HG03442 (cell line): ENCODE results near the gene NBPF15.
"Not testable (repeated sequence)": the region's sequence is repeated elsewhere in the genome, so short reads cannot be mapped to it uniquely, and the experiment has no call there.

Experiments
- ATAC-seq: cut with Tn5 transposase; IDR thresholded peaks from one replicate; pipeline ENCODE4 v1.9.1; 2021; ENCODE audit warnings: mild to moderate bottlenecking, moderate library complexity; ENCODE audit not compliant: unreplicated experiment

The NBPF15 gene

DNA sequence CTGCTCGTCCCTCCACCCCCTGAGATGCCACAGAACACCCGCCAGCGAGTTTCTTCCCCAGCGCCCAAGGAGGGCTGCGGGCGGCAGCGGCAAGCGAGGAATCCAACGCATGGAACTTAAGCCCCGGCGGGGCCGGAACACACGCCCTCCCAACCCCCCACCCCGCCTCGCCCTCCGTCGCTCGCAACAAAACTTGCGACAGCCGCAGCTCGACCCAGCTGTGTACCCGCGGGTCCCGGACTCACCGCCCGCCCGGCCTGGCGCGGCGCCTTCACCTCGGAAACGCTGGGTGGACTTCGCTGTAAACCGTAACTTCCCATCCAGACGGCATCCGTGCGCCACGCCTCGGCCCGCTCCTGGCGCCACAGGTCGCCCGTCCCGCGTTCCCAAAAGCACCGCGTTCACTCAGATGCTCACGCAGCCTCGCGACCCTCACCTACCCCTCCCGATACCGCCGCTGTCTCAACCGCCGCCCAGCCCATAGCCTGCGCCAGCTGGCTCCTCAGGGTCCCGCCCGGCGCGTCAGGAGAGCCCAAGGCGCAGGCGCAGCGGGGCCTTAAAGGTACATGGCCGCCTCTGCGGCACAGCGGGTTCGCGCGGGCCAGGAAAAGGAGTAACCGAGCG lies at the start of gene NBPF15:
NBPF15 (minus strand) TSS at position 534 of the 624 bp plus-strand sequence. CDS start 21,666 bp downstream, outside the sequence.
- peak; percentile 87 for ATAC-seq

DNA sequence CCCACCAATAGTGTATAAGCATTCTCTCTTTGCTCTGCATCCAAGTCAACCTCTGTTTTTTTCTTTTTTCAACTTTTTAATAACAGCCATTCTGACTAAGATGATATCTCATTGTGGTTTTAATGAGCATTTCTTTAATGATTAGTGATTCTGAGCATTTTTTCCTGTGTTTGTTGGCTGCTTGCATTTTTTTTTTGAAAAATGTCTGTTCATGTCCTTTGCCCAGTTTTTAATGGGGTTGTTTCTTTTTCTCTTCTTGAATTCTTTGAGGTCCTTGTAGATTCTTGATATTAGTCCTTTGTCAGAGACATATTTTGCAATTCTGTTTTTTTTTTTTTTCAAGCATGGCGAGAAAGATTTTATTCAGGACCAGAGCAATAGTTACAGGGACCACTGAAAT lies 35.0 kb upstream of the NBPF15 start:
- not testable (repeated sequence) for ATAC-seq

DNA sequence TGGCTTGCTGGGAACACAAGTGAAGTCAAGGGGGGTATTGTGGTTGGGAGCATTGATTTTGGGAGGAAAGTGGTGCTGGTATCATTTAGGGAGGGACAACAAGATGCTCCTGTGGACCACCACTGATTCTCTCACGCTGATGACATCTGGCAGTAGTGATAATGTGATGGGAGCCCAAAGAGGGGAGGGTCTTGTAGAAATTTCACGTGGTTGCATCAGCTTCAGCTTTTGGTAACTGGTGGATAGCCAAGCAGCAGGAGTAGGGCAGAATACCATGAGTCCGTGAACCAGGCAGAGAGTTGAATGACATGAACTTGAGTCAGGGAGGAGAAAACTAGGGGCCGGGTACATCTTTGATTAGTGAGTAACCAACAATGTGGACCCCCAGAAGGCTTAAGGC lies 32.7 kb upstream of the NBPF15 start:
- ATAC-seq: not testable (repeated sequence)

DNA sequence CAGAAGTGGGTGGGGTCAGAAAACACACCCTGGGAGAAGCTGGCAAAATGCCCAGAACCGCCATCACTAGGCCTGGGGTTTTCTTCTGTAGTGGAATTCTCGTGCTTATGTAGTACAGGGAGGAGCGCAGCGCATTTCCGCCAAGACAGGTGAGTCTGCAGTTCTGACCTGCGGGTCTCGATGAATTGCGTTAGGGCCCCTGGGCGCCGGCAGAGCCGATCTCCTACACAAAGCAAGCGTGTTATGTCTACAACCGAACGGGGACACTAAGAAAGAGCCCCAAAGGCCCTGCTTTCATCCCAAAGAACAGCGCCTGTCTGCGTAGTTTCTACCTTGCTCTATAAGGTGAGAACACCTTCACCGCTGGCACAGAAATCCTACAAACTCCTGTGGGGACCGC lies 28.9 kb upstream of the NBPF15 start:
- ATAC-seq: not testable (repeated sequence)

DNA sequence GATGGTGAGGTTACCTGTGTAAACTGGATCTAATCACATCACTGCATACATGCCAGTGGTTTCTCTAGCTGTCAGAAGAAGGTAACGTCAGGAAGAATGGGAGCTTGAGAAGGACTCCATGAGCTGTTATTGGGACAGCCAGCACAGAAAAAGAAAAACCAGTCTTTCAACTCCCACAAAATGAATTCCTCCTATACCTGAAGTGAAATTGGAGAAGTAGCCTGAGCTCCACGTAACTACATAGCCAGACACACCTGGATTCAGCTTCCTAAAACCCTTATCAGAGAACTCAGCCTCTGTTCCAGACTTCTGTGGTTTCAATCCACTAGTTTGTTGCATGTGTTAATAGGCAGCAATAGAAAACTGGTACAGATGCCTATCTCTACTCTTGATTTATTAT lies 25.5 kb upstream of the NBPF15 start:
- ATAC-seq: not testable (repeated sequence)

GRCh38 chr1:144485048-144485993 lies 23.9 kb upstream of the NBPF15 start:
- ATAC-seq: not testable (repeated sequence)

GRCh38 chr1:144473897-144474296 lies 12.4 kb upstream of the NBPF15 start:
- not testable (repeated sequence) for ATAC-seq

GRCh38 chr1:144471434-144471833 lies 10.0 kb upstream of the NBPF15 start:
- not testable (repeated sequence) for ATAC-seq

DNA sequence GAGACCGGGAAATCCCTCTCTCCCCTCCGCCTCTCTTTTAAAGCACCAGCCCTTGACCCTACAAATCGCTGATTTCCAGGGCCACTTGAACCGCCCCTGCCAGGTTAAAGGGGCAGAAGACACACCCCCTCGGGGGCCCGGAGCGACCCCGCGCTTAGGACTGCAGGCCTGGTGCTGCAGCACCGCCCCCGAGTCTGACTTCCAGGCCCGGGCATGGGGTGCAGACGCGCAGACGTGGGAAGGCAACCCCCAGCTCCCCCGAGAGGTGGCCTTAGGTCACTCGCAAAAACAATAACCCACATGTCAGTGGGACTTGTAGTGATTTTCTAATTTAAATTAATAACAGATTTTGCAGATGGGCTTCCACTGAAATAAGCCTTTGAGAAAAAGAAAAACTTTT lies 309 bp upstream of the NBPF15 start:
- ATAC-seq: peak; percentile 20

DNA sequence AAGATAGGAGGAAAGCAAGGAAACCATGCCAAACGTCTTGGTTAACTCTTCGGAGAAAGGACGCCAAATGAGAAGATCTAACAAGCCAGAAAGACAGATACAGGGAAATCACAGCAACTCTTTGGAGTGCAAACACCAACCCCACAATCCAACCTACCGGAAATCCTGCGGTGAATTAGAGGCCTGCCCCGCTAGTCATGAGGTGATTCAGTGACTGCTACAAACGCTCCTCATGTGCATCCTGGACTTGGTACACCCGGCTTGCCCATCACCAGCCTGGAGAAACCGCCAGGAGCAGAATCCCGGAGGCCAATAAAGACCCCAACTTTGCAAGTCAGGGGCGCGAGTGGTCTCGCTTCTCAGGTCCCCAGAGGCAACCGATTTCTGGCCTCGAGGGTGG lies 783 bp downstream of the NBPF15 start:
- ATAC-seq: peak; percentile 36

- ATAC-seq: not testable (repeated sequence)
Observed at GRCh38 chr1:144442402-144442801, 19.1 kb downstream of the NBPF15 start.

DNA sequence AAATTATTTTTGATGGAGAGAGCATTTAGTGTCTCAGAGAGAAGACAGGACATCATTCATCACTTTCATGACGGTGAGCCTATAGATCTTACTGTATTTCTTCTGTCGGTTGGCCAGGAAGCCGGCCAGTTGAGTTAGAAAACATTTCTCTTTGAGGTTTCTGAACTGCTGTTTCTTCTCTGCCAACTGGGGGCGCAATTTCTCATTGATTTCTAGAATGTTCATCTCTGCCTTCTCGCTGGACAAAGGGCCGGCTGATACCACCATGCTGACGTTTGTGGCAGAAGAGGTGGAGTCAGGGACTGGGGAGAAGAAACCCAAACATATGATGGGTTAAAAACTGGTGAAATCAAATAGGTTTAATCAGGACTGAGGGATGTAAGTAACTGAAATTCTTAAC lies 21.7 kb downstream of the NBPF15 start:
- not testable (repeated sequence) for ATAC-seq

- ATAC-seq: not testable (repeated sequence)
Observed at GRCh38 chr1:144418891-144419694, 42.4 kb downstream of the NBPF15 start.

DNA sequence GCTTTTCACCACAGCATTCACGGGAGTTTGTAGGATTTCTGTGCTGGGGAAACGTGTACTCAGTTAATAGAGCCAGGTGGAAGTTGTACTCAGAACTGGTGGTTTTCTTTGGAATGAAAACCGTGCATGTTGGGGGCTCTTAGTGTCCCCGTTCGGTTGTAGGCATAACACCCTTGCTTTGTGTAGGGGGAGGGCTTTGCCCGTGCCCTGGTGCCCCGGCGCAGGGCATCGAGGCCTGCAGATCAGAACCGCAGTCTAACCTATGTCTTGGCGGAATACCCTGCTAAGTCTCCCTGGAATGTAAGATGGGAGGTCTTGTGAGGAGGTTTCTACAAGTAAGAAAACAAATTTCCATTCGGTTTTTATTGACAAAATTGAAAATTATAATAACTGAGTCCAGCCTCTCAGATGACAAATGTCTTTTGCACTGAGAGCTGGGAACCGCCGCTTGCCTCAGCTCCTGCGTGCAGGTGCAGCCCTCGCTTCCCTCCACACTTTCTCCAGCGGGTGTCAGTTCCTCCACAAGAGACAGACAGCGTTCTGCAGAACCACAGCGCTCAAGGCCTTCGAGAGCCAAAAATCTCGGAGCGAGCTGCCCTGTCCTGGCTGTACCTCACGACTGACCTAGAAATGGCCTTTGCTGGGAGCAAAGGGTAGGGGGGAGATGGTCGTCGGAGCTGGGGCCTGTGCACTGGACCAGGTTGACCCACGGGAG lies 47.9 kb downstream of the NBPF15 start:
- ATAC-seq: not testable (repeated sequence)

DNA sequence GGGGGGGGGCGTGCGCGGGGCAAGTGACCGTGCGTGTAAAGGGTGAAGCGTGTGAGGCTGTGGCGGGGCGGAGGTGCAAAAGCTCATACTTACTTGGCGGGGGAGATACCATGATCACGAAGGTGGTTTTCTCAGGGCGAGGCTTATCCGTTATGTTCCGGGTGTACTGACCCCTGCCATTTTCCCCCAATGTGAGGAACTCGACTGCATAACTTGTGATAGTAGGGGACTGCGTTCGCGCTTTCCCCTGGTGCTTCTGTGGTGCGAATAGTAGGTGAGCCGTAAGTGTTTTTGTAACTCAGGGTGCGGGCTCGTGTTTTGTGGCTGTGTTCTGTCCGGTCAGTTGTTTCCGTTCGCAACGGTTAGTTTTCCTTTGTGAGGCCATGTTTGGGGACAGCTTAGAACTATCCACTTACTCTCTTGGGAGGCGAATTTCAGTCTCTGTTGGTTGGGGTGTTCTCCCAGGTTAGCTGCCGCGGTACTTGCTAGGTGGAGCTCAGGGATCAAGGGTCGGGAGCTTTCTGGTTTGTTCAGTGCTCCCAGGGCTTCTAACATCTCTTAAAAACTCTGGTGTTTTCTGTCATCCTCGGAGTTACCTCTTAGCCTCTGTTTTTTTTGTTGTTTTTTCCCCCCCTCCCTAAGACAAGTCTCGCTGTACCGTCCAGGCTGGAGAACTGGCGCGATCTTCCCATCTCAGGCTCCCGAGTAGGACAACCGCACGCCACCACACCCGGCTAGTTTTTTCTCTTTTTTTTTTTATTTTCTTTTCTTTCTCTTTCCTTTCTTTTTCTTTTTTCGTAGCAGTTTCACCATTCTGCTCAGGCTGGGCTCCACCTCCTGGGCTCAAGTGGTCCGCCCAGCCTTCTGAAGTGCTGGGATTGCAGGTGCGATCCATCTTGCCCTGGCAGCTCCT lies 48.7 kb downstream of the NBPF15 start:
- peak; percentile 85 for ATAC-seq

- peak; percentile 64 for ATAC-seq
Observed at GRCh38 chr1:144412068-144412471, 49.4 kb downstream of the NBPF15 start.

- not testable (repeated sequence) for ATAC-seq
Observed at GRCh38 chr1:144402807-144403206, 58.7 kb downstream of the NBPF15 start.

GRCh38 chr1:144371651-144372050 lies 89.8 kb downstream of the NBPF15 start:
- ATAC-seq: not testable (repeated sequence)
